IMR-90 (cell line): ENCODE measurements around the gene BRAF. TPM values are rescaled to one million over a fixed set of nuclear protein-coding genes. Genes with fewer than 3 reads are reported as not detected.

Experiments used
- ATAC-seq: fragments of 200-7000 bp; cut with Tn5 transposase; 2 replicates; pipeline ENCODE4 v1.9.1; 2020; ENCODE audit warnings: low read depth, mild to moderate bottlenecking, moderate library complexity
- BruUV-seq: library from RNA; stranded (reverse); fragments of 400-500 nt; replicated peaks from 2 replicates; lab custom pipeline; 2021; lab: Mats Ljungman, UMichigan
- CTCF ChIA-PET: fragments of 300-600 bp; formaldehyde crosslinking; extraction: SDS; loops from one replicate; lab custom pipeline; 2021; ENCODE audit warnings: antibody characterized with exemption; lab: Yijun Ruan, JAX
- POLR2A ChIA-PET: fragments of 300-600 bp; sonication (Branson Sonifier 250); formaldehyde crosslinking; loops from one replicate; lab custom pipeline; 2022; ENCODE audit warnings: antibody characterized with exemption; ENCODE audit not compliant: unreplicated experiment; lab: Charles Lee
- DNase-seq: peaks from one replicate; pipeline ENCODE4 v3.0.0; 2013
- H2AFZ ChIP-seq: replicated peaks from 2 replicates; pipeline ENCODE3; 2013; ENCODE audit warnings: low read length, mild to moderate bottlenecking; ENCODE audit not compliant: poor library complexity
- H2AK5ac ChIP-seq: 2 replicates; pipeline ENCODE4 v1.6.1; 2013; ENCODE audit warnings: low read depth, low read length, inconsistent platforms
- H2AK9ac ChIP-seq: replicated peaks from 2 replicates; pipeline ENCODE3; 2013; ENCODE audit warnings: mild to moderate bottlenecking, low read depth, low read length, moderate library complexity; ENCODE audit not compliant: poor library complexity
- H2BK120ac ChIP-seq: 2 replicates; pipeline ENCODE4 v1.6.1; 2013; ENCODE audit warnings: low read depth, low read length, inconsistent platforms
- H2BK15ac ChIP-seq: 3 replicates; pipeline ENCODE4 v1.6.1; 2013; ENCODE audit warnings: low read depth, low read length, inconsistent platforms
- H2BK20ac ChIP-seq: 2 replicates; pipeline ENCODE4 v1.6.1; 2013; ENCODE audit warnings: low read depth, mild to moderate bottlenecking, inconsistent platforms, low read length, moderate library complexity
- H2BK5ac ChIP-seq: 2 replicates; pipeline ENCODE4 v1.6.1; 2013; ENCODE audit warnings: mild to moderate bottlenecking, low read depth, low read length, inconsistent platforms; ENCODE audit not compliant: poor library complexity, severe bottlenecking
- H3K14ac ChIP-seq: replicated peaks from 2 replicates; pipeline ENCODE4 v1.6.1; 2013; ENCODE audit warnings: low read depth, low read length, inconsistent platforms
- H3K18ac ChIP-seq: 2 replicates; pipeline ENCODE4 v1.6.1; 2013; ENCODE audit warnings: low read depth, low read length, control low read depth
- H3K23ac ChIP-seq: 2 replicates; pipeline ENCODE4 v1.6.1; 2013; ENCODE audit warnings: low read depth, low read length, inconsistent platforms
- H3K27ac ChIP-seq: 2 replicates; pipeline ENCODE4 v1.5.1; 2013; ENCODE audit warnings: mild to moderate bottlenecking, control low read depth, low read length; ENCODE audit not compliant: insufficient read depth
- H3K27me3 ChIP-seq: 2 replicates; pipeline ENCODE4 v1.6.1; 2013; ENCODE audit warnings: low read length; ENCODE audit not compliant: control insufficient read depth, insufficient read depth
- H3K36me3 ChIP-seq: 2 replicates; pipeline ENCODE4 v1.6.1; 2013; ENCODE audit warnings: low read length, mixed read lengths; ENCODE audit not compliant: control insufficient read depth, insufficient read depth
- H3K4ac ChIP-seq: 2 replicates; pipeline ENCODE4 v1.6.1; 2013; ENCODE audit warnings: low read depth, low read length, inconsistent platforms
- H3K4me1 ChIP-seq: 2 replicates; pipeline ENCODE4 v1.6.1; 2013; ENCODE audit warnings: low read length, mixed read lengths; ENCODE audit not compliant: control insufficient read depth, insufficient read depth
- H3K4me2 ChIP-seq: 2 replicates; pipeline ENCODE4 v1.6.1; 2013; ENCODE audit warnings: low read depth, mild to moderate bottlenecking, control low read depth, low read length, moderate library complexity
- H3K4me3 ChIP-seq: 2 replicates; pipeline ENCODE4 v1.5.1; 2013; ENCODE audit warnings: low read depth, mild to moderate bottlenecking, control low read depth, low read length, moderate library complexity; ENCODE audit not compliant: insufficient read depth
- H3K56ac ChIP-seq: 2 replicates; pipeline ENCODE4 v1.6.1; 2013; ENCODE audit warnings: low read length, inconsistent platforms; ENCODE audit not compliant: insufficient read depth; ENCODE audit errors: extremely low read depth
- H3K79me1 ChIP-seq, 2 experiments: 2 replicates each; pipeline ENCODE4 v1.6.1; 2013; ENCODE audit warnings: low read length in 2 of 2, inconsistent platforms in 1 of 2, low read depth in 1 of 2
- H3K9ac ChIP-seq: 2 replicates; pipeline ENCODE4 v1.6.1; 2013; ENCODE audit warnings: low read depth, low read length, control low read depth
- H3K9me1 ChIP-seq: 2 replicates; pipeline ENCODE4 v1.6.1; 2013; ENCODE audit warnings: low read length, inconsistent platforms; ENCODE audit not compliant: insufficient read depth
- H3K9me3 ChIP-seq: 2 replicates; pipeline ENCODE4 v1.6.1; 2013; ENCODE audit warnings: low read length; ENCODE audit not compliant: control insufficient read depth, insufficient read depth
- H4K20me1 ChIP-seq: 2 replicates; pipeline ENCODE4 v1.6.1; 2013; ENCODE audit warnings: low read length, inconsistent platforms; ENCODE audit not compliant: insufficient read depth
- H4K5ac ChIP-seq: 2 replicates; pipeline ENCODE4 v1.6.1; 2013; ENCODE audit warnings: mild to moderate bottlenecking, low read depth, low read length, control low read depth
- H4K8ac ChIP-seq, 2 experiments: 2 replicates each; pipeline ENCODE4 v1.6.1; 2013; ENCODE audit warnings: low read depth in 2 of 2, low read length in 2 of 2, control low read depth in 1 of 2, inconsistent platforms in 1 of 2
- H4K91ac ChIP-seq: 2 replicates; pipeline ENCODE4 v1.6.1; 2013; ENCODE audit warnings: low read depth, low read length, inconsistent platforms; ENCODE audit not compliant: insufficient read depth
- CEBPB ChIP-seq: IDR thresholded peaks from 2 replicates; pipeline ENCODE4 v1.6.1; 2012; ENCODE audit warnings: low read depth, low read length, improper control_type of control experiment
- CHD1 ChIP-seq: IDR thresholded peaks from 2 replicates; pipeline ENCODE4 v1.6.1; 2012; ENCODE audit warnings: low read depth, low read length, improper control_type of control experiment
- FOS ChIP-seq: fragments of 150-350 bp; IDR thresholded peaks from 2 replicates; pipeline ENCODE4 v1.6.1; 2016; ENCODE audit warnings: low read depth, low read length
- MAFK ChIP-seq: IDR thresholded peaks from 2 replicates; pipeline ENCODE4 v1.6.1; 2012; ENCODE audit warnings: low read depth, low read length, improper control_type of control experiment
- MAZ ChIP-seq: IDR thresholded peaks from 2 replicates; pipeline ENCODE4 v1.6.1; 2012; ENCODE audit warnings: low read depth, mild to moderate bottlenecking, low read length, improper control_type of control experiment, moderate library complexity, borderline replicate concordance
- NFE2L2 ChIP-seq: fragments of 150-350 bp; IDR thresholded peaks from 2 replicates; pipeline ENCODE4 v1.6.1; 2016; ENCODE audit warnings: low read depth, mild to moderate bottlenecking, low read length
- dilution Hi-C: fragments of 300-500 bp; cut with HindIII; formaldehyde crosslinking; loops from one replicate; pipeline ENCODE4 v1.14.3; 2018; ENCODE audit warnings: low sequenced_read_pairs; ENCODE audit not compliant: unreplicated experiment
- in situ Hi-C: fragments of 300-500 bp; cut with MboI; formaldehyde crosslinking; loops from 3 replicates; pipeline ENCODE4 v1.14.3; 2019; ENCODE audit warnings: low sequenced_read_pairs, inconsistent platforms, mixed read lengths
- intact Hi-C: fragments of 100-400 bp; cut with micrococcal nuclease; formaldehyde crosslinking; loops from 2 replicates; pipeline ENCODE4 v1.10.0; 2022
- polyA plus RNA-seq, 3 experiments: library from polyadenylated mRNA; depleted of rRNA; stranded (reverse); fragments of >200 nt; gene quantifications; 2 replicates each; pipeline ENCODE4 v1.2.3, GENCODE V29; 2012; ENCODE audit warnings: low replicate concordance in 1 of 3
- total RNA-seq: library from RNA; depleted of rRNA; stranded (reverse); fragments of >200 nt; gene quantifications from 2 replicates; pipeline ENCODE4 v1.2.3, GENCODE V29; 2012
- TF ChIP-seq, protein P1 (sequence below): fragments of 150-350 bp; IDR thresholded peaks from 2 replicates; pipeline ENCODE4 v1.6.1; 2016; ENCODE audit warnings: low read depth, mild to moderate bottlenecking, low read length, moderate library complexity, borderline replicate concordance
- TF ChIP-seq, protein P2 (sequence below): conservative IDR thresholded peaks from 2 replicates; pipeline ENCODE4 v1.5.1; 2012; ENCODE audit warnings: mild to moderate bottlenecking, low read depth, low read length, improper control_type of control experiment
- TF ChIP-seq, protein P3 (sequence below): fragments of 150-350 bp; IDR thresholded peaks from 2 replicates; pipeline ENCODE4 v1.6.1; 2017; ENCODE audit warnings: mild to moderate bottlenecking, antibody characterized with exemption, low read length, low read depth

BRAF gene
- total and polyA plus RNA-seq, 2 of the 4 experiments (the other 2 are of a cell fraction) = 5.7 to 12.9 TPM

DNA sequence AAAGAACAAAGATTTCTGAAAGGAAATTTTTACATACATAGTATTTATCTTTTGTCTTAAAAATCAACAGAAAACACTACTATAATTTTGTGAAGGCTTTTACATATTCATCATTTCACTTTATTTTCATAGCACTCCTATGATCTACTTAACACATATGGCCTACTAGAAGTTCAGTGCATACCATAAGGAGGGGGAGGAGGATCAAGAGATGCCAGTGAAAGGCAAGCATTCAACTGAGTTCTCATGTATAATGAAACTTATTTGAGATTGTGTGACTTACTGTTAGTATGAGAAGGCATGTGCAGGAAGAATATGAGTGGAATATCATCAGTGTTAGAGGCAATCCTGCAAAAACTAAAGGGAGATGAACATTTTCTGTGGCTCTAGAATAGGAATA lies 10.6 kb downstream of the BRAF start:
- ChIA-PET CTCF (no interaction called here), POLR2A (no interaction called here)
- H4K5ac ChIP-seq = no peak overlapping the region
- peaks cover 2% of the 10 kb centered on the region; the same call in 1 of the 2 replicates for H3K4me1 ChIP-seq
- H2BK15ac ChIP-seq = no peak overlapping the region
- no peak overlapping the region for H3K4me2 ChIP-seq
- no peak overlapping the region for H3K18ac ChIP-seq
- peaks cover 58% of the 10 kb centered on the region for H4K20me1 ChIP-seq
- H3K14ac ChIP-seq = no peak overlapping the region
- no peak overlapping the region for H4K91ac ChIP-seq
- dilution Hi-C loops = no loop called here
- no peak overlapping the region for H3K27ac ChIP-seq
- H2BK5ac ChIP-seq = no peak overlapping the region
- H3K9ac ChIP-seq = no peak overlapping the region
- no peak overlapping the region for H2AK9ac ChIP-seq
- H3K9me1 ChIP-seq = peaks cover 5% of the 10 kb centered on the region; the same call in 1 of the 2 replicates
- DNase-seq (no peak), ATAC-seq (no peak)
- intact Hi-C loops = no loop called here
- no peaks in the 10 kb centered on the region for H3K27me3 ChIP-seq
- H3K36me3 ChIP-seq = no peaks in the 10 kb centered on the region
- H3K79me1 ChIP-seq = peaks cover 26 to 62% of the 10 kb centered on the region in 2 experiments
- TF ChIP-seq CEBPB = no peak
- TF ChIP-seq MAFK = no peak
- TF ChIP-seq MAZ = no peak
- TF ChIP-seq NFE2L2 = no peak
- TF ChIP-seq, protein P1, sequence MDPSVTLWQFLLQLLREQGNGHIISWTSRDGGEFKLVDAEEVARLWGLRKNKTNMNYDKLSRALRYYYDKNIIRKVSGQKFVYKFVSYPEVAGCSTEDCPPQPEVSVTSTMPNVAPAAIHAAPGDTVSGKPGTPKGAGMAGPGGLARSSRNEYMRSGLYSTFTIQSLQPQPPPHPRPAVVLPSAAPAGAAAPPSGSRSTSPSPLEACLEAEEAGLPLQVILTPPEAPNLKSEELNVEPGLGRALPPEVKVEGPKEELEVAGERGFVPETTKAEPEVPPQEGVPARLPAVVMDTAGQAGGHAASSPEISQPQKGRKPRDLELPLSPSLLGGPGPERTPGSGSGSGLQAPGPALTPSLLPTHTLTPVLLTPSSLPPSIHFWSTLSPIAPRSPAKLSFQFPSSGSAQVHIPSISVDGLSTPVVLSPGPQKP = no peak
- no peak for TF ChIP-seq CHD1
- no peak for TF ChIP-seq FOS
- TF ChIP-seq, protein P2, sequence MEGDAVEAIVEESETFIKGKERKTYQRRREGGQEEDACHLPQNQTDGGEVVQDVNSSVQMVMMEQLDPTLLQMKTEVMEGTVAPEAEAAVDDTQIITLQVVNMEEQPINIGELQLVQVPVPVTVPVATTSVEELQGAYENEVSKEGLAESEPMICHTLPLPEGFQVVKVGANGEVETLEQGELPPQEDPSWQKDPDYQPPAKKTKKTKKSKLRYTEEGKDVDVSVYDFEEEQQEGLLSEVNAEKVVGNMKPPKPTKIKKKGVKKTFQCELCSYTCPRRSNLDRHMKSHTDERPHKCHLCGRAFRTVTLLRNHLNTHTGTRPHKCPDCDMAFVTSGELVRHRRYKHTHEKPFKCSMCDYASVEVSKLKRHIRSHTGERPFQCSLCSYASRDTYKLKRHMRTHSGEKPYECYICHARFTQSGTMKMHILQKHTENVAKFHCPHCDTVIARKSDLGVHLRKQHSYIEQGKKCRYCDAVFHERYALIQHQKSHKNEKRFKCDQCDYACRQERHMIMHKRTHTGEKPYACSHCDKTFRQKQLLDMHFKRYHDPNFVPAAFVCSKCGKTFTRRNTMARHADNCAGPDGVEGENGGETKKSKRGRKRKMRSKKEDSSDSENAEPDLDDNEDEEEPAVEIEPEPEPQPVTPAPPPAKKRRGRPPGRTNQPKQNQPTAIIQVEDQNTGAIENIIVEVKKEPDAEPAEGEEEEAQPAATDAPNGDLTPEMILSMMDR = no peak
- TF ChIP-seq, protein P3, sequence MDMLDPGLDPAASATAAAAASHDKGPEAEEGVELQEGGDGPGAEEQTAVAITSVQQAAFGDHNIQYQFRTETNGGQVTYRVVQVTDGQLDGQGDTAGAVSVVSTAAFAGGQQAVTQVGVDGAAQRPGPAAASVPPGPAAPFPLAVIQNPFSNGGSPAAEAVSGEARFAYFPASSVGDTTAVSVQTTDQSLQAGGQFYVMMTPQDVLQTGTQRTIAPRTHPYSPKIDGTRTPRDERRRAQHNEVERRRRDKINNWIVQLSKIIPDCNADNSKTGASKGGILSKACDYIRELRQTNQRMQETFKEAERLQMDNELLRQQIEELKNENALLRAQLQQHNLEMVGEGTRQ = no peak
- no peak overlapping the region for H3K4me3 ChIP-seq
- H2BK120ac ChIP-seq = no peak overlapping the region
- H3K56ac ChIP-seq = no peak overlapping the region
- H3K4ac ChIP-seq = no peak overlapping the region
- H2BK20ac ChIP-seq = no peak overlapping the region
- H4K8ac ChIP-seq = no peak overlapping the region
- H2AFZ ChIP-seq = no peak overlapping the region
- in situ Hi-C loops = no loop called here
- BruUV-seq = no TSS peak
- H3K9me3 ChIP-seq = no peaks in the 10 kb centered on the region
- H3K23ac ChIP-seq = no peak overlapping the region
- H2AK5ac ChIP-seq = no peak overlapping the region
